HepG2 (cell line): ENCODE results near the gene ABCA4. TPM values are rescaled to one million over a fixed set of nuclear protein-coding genes. Genes with fewer than 3 reads are reported as not detected.

Source experiments
- ELF3 ChIP-seq: IDR thresholded peaks from 2 replicates; pipeline ENCODE4 v1.6.1; 2016; ENCODE audit warnings: missing genetic modification reagents, missing compliant biosample characterization
- ETV6 ChIP-seq: sonication (generic); formaldehyde crosslinking; conservative IDR thresholded peaks from 2 replicates; pipeline ENCODE4 v1.4.0; 2020; ENCODE audit warnings: missing genetic modification reagents
- FOSL1 ChIP-seq: sonication (generic); formaldehyde crosslinking; IDR thresholded peaks from 2 replicates; pipeline ENCODE4 v1.9.0; 2021; ENCODE audit warnings: missing genetic modification reagents, borderline replicate concordance
- FOXP4 ChIP-seq: sonication (generic); formaldehyde crosslinking; IDR thresholded peaks from 2 replicates; pipeline ENCODE4 v1.4.0; 2020; ENCODE audit warnings: missing genetic modification reagents
- GATAD2A ChIP-seq: IDR thresholded peaks from 2 replicates; pipeline ENCODE4 v1.6.1; 2016
- HDAC2 ChIP-seq: sonication (generic); formaldehyde crosslinking; IDR thresholded peaks from 2 replicates; pipeline ENCODE4 v1.4.0; 2020; ENCODE audit warnings: missing genetic modification reagents
- HOXA3 ChIP-seq: sonication (generic); formaldehyde crosslinking; IDR thresholded peaks from 2 replicates; pipeline ENCODE4 v1.5.0; 2020; ENCODE audit warnings: missing genetic modification reagents
- JUND ChIP-seq: sonication (generic); formaldehyde crosslinking; IDR thresholded peaks from 2 replicates; pipeline ENCODE4 v1.8.0; 2022; ENCODE audit warnings: mild to moderate bottlenecking, missing genetic modification reagents
- KAT2B ChIP-seq: fragments of 150-350 bp; IDR thresholded peaks from 2 replicates; pipeline ENCODE4 v1.6.1; 2014; ENCODE audit warnings: low read depth, low read length, borderline replicate concordance
- MYC ChIP-seq: sonication (generic); formaldehyde crosslinking; IDR thresholded peaks from 2 replicates; pipeline ENCODE4 v1.9.0; 2021; ENCODE audit warnings: missing genetic modification reagents, borderline replicate concordance
- NFKB2 ChIP-seq: sonication (generic); formaldehyde crosslinking; IDR thresholded peaks from 2 replicates; pipeline ENCODE4 v1.4.0; 2020; ENCODE audit warnings: missing genetic modification reagents, borderline replicate concordance
- NR2F6 ChIP-seq, 2 experiments: IDR thresholded peaks; 2 replicates each; pipeline ENCODE4 v1.6.1; 2016; ENCODE audit warnings: antibody characterized with exemption in 1 of 2, mild to moderate bottlenecking in 1 of 2
- POLR2AphosphoS5 ChIP-seq: IDR thresholded peaks from 2 replicates; pipeline ENCODE4 v1.6.1; 2012; ENCODE audit warnings: low read depth, low read length
- RCOR2 ChIP-seq: IDR thresholded peaks from 2 replicates; pipeline ENCODE4 v1.6.1; 2016; ENCODE audit warnings: missing biosample characterization, missing genetic modification reagents
- STAG1 ChIP-seq: sonication (generic); formaldehyde crosslinking; IDR thresholded peaks from 2 replicates; pipeline ENCODE4 v1.4.0; 2020; ENCODE audit warnings: missing genetic modification reagents
- TFDP2 ChIP-seq: sonication (generic); formaldehyde crosslinking; IDR thresholded peaks from 2 replicates; pipeline ENCODE4 v1.4.0; 2020; ENCODE audit warnings: missing genetic modification reagents
- TGIF2 ChIP-seq: IDR thresholded peaks from 2 replicates; pipeline ENCODE4 v1.6.1; 2016; ENCODE audit warnings: control low read depth, missing compliant biosample characterization
- YEATS2 ChIP-seq: sonication (generic); formaldehyde crosslinking; IDR thresholded peaks from 2 replicates; pipeline ENCODE4 v1.4.0; 2020; ENCODE audit warnings: missing genetic modification reagents, borderline replicate concordance
- YEATS4 ChIP-seq: sonication (generic); formaldehyde crosslinking; IDR thresholded peaks from 2 replicates; pipeline ENCODE4 v1.4.0; 2020; ENCODE audit warnings: missing genetic modification reagents, borderline replicate concordance
- ZNF333 ChIP-seq: sonication (generic); formaldehyde crosslinking; IDR thresholded peaks from 2 replicates; pipeline ENCODE4 v1.4.0; 2020; ENCODE audit warnings: mild to moderate bottlenecking, missing genetic modification reagents, borderline replicate concordance
- ZNF543 ChIP-seq: sonication (generic); formaldehyde crosslinking; IDR thresholded peaks from 2 replicates; pipeline ENCODE4 v1.4.0; 2020; ENCODE audit warnings: mild to moderate bottlenecking, missing genetic modification reagents
- polyA plus RNA-seq, 8 experiments: library from polyadenylated mRNA; depleted of rRNA in 3 of 8; stranded (reverse) in 7 of 8; unstranded in 1 of 8; fragments of >200 nt; fragmentation: Illumina TruSeq in 4 of 8; extraction: Trizol in 4 of 8; gene quantifications; 2 replicates each; pipeline versions ENCODE4 v1.2.1 to v1.2.3, GENCODE V29; 2011 to 2016; ENCODE audit warnings: low read depth in 4 of 8, missing spikeins in 1 of 8, mixed read lengths in 1 of 8; ENCODE audit not compliant: insufficient read depth in 1 of 8
- total RNA-seq, 5 experiments: library from RNA; depleted of rRNA; stranded (reverse); fragments of >200 nt; fragmentation: Illumina TruSeq; extraction: Trizol; gene quantifications; 2 replicates each; pipeline ENCODE4 v1.2.3, GENCODE V29; 2016; ENCODE audit warnings: low read depth in 1 of 5
- TF ChIP-seq, protein P1 (sequence below): sonication (generic); formaldehyde crosslinking; IDR thresholded peaks from 2 replicates; pipeline ENCODE4 v1.4.0; 2020; ENCODE audit warnings: missing genetic modification reagents, borderline replicate concordance
- TF ChIP-seq, protein P2 (sequence below): sonication (generic); formaldehyde crosslinking; IDR thresholded peaks from 2 replicates; pipeline ENCODE4 v1.4.0; 2020; ENCODE audit warnings: mild to moderate bottlenecking, missing genetic modification reagents

The ABCA4 gene
- total and polyA plus RNA-seq, 2 of the 13 experiments (the other 11 are each of a cell fraction or from before 2014, with no cell fraction given): 0.24 to 0.67 TPM

- TF ChIP-seq RCOR2 (CRISPR knock-in tag): no peak
- TF ChIP-seq, protein P1, sequence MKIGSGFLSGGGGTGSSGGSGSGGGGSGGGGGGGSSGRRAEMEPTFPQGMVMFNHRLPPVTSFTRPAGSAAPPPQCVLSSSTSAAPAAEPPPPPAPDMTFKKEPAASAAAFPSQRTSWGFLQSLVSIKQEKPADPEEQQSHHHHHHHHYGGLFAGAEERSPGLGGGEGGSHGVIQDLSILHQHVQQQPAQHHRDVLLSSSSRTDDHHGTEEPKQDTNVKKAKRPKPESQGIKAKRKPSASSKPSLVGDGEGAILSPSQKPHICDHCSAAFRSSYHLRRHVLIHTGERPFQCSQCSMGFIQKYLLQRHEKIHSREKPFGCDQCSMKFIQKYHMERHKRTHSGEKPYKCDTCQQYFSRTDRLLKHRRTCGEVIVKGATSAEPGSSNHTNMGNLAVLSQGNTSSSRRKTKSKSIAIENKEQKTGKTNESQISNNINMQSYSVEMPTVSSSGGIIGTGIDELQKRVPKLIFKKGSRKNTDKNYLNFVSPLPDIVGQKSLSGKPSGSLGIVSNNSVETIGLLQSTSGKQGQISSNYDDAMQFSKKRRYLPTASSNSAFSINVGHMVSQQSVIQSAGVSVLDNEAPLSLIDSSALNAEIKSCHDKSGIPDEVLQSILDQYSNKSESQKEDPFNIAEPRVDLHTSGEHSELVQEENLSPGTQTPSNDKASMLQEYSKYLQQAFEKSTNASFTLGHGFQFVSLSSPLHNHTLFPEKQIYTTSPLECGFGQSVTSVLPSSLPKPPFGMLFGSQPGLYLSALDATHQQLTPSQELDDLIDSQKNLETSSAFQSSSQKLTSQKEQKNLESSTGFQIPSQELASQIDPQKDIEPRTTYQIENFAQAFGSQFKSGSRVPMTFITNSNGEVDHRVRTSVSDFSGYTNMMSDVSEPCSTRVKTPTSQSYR: peak; percentile 67; the same call in 1 of the 2 replicates
- TF ChIP-seq NFKB2 (CRISPR knock-in tag): peak; percentile 18; the same call in 1 of the 2 replicates
- TF ChIP-seq ZNF543: peak; percentile 65; the same call in 1 of the 2 replicates
- TF ChIP-seq MYC (CRISPR knock-in tag): peak; percentile 40
- no peak for TF ChIP-seq ZNF333
- TF ChIP-seq YEATS2 (CRISPR knock-in tag): peak; percentile 72
- TF ChIP-seq KAT2B: no peak
- 0 out of 2 replicates have a peak, but pooled peaks have one; percentile 52 for TF ChIP-seq GATAD2A
- peak; percentile 63; the same call in 1 of the 2 replicates for TF ChIP-seq HDAC2 (CRISPR knock-in tag)
- peak; percentile 61; the same call in 1 of the 2 replicates for TF ChIP-seq HOXA3 (CRISPR knock-in tag)
- peak; percentile 40; the same call in 1 of the 2 replicates for TF ChIP-seq FOXP4 (CRISPR knock-in tag)
- no peak for TF ChIP-seq FOSL1 (CRISPR knock-in tag)
- TF ChIP-seq ETV6: peak; percentile 95
- peak; percentile 38; the same call in 1 of the 2 replicates for TF ChIP-seq POLR2AphosphoS5
- TF ChIP-seq TGIF2 (CRISPR knock-in tag): peak; percentile 47; the same call in 1 of the 2 replicates
- TF ChIP-seq JUND (CRISPR knock-in tag): 0 out of 2 replicates have a peak, but pooled peaks have one; percentile 17
- TF ChIP-seq ELF3: peak; percentile 62; the same call in 1 of the 2 replicates
- 0 out of 2 replicates have a peak, but pooled peaks have one; percentile 0 for TF ChIP-seq TFDP2
- peak; percentile 59; the same call in 1 of the 2 replicates for TF ChIP-seq YEATS4 (CRISPR knock-in tag)
- peak; percentile 50 for TF ChIP-seq NR2F6 (IDR thresholded peaks at IDR 0.05)
- peak; percentile 31; the same call in 1 of the 2 replicates for TF ChIP-seq NR2F6 (CRISPR knock-in tag; IDR thresholded peaks at IDR 0.05)
- TF ChIP-seq, protein P2, sequence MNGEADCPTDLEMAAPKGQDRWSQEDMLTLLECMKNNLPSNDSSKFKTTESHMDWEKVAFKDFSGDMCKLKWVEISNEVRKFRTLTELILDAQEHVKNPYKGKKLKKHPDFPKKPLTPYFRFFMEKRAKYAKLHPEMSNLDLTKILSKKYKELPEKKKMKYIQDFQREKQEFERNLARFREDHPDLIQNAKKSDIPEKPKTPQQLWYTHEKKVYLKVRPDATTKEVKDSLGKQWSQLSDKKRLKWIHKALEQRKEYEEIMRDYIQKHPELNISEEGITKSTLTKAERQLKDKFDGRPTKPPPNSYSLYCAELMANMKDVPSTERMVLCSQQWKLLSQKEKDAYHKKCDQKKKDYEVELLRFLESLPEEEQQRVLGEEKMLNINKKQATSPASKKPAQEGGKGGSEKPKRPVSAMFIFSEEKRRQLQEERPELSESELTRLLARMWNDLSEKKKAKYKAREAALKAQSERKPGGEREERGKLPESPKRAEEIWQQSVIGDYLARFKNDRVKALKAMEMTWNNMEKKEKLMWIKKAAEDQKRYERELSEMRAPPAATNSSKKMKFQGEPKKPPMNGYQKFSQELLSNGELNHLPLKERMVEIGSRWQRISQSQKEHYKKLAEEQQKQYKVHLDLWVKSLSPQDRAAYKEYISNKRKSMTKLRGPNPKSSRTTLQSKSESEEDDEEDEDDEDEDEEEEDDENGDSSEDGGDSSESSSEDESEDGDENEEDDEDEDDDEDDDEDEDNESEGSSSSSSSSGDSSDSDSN (CRISPR knock-in tag): peak; percentile 45; the same call in 1 of the 2 replicates
- TF ChIP-seq STAG1 (CRISPR knock-in tag): peak; percentile 9; the same call in 1 of the 2 replicates
Observed at GRCh38 chr1:94044290-94044790, 76.6 kb downstream of the ABCA4 start (continued).
